SU-DHL-6 (cell line): ENCODE results near the gene TACC3.

Experiments used
- H2AFZ ChIP-seq: fragments of 200-600 bp; sonication (generic); 2 replicates; pipeline ENCODE4 v1.6.1; 2014; ENCODE audit warnings: low read depth, mild to moderate bottlenecking, moderate library complexity, mixed read lengths, antibody characterized with exemption, low read length; ENCODE audit not compliant: severe bottlenecking
- H3F3A ChIP-seq: fragments of 200-600 bp; shearing (Covaris generic); 2 replicates; pipeline ENCODE4 v1.6.0; 2016; ENCODE audit warnings: antibody characterized with exemption, mild to moderate bottlenecking; ENCODE audit not compliant: insufficient read depth
- H3K27ac ChIP-seq: fragments of 200-600 bp; sonication (generic); 2 replicates; pipeline ENCODE4 v1.5.1; 2016; ENCODE audit warnings: low read depth, mild to moderate bottlenecking, low read length, moderate library complexity, mixed read lengths
- H3K27me3 ChIP-seq: fragments of 200-600 bp; sonication (generic), shearing (Covaris generic); 2 replicates; pipeline ENCODE4 v1.6.0; 2014; ENCODE audit warnings: mild to moderate bottlenecking, low read length
- H3K36me3 ChIP-seq: fragments of 200-600 bp; sonication (generic); 2 replicates; pipeline ENCODE4 v1.6.1; 2014; ENCODE audit warnings: mild to moderate bottlenecking, low read length, mixed read lengths
- H3K4me2 ChIP-seq: fragments of 300-600, 200-600 bp; shearing (Covaris generic), sonication (generic); 2 replicates; pipeline ENCODE4 v1.6.0; 2014; ENCODE audit warnings: low read length, low read depth, mild to moderate bottlenecking; ENCODE audit not compliant: poor library complexity, severe bottlenecking
- H3K4me3 ChIP-seq: fragments of 200-600 bp; sonication (generic); 2 replicates; pipeline ENCODE4 v1.5.1; 2014; ENCODE audit warnings: antibody characterized with exemption, low read length, mild to moderate bottlenecking, mixed read lengths; ENCODE audit not compliant: insufficient read depth, poor library complexity, severe bottlenecking
- H3K79me2 ChIP-seq: fragments of 200-600 bp; sonication (generic); 2 replicates; pipeline ENCODE4 v1.6.1; 2014; ENCODE audit warnings: mild to moderate bottlenecking, low read length, moderate library complexity; ENCODE audit not compliant: insufficient read depth
- H3K9ac ChIP-seq: fragments of 200-600 bp; sonication (generic); 2 replicates; pipeline ENCODE4 v1.7.0; 2014; ENCODE audit warnings: mild to moderate bottlenecking, low read length
- H3K9me2 ChIP-seq: fragments of 200-600 bp; sonication (generic); replicated peaks from 2 replicates; pipeline ENCODE4 v1.6.1; 2014; ENCODE audit warnings: low read length; ENCODE audit not compliant: insufficient read depth
- H3K9me3 ChIP-seq: fragments of 200-600 bp; sonication (generic); 2 replicates; pipeline ENCODE4 v1.6.1; 2014; ENCODE audit warnings: low read length, mixed read lengths; ENCODE audit not compliant: insufficient read depth
- H4K20me1 ChIP-seq: fragments of 200-600 bp; sonication (generic); 2 replicates; pipeline ENCODE4 v1.6.1; 2014; ENCODE audit warnings: low read depth, mild to moderate bottlenecking, antibody characterized with exemption, low read length, moderate library complexity, mixed read lengths
- CTCF ChIP-seq: fragments of 200-600 bp; sonication (generic); IDR thresholded peaks from one replicate; pipeline ENCODE4 v1.5.1; 2017; ENCODE audit warnings: antibody characterized with exemption, mild to moderate bottlenecking, low read length, moderate library complexity; ENCODE audit not compliant: insufficient read depth, poor library complexity, severe bottlenecking
- EZH2phosphoT487 ChIP-seq: fragments of 200-600 bp; sonication (generic), shearing (Covaris generic); conservative IDR thresholded peaks from 2 replicates; pipeline ENCODE4 v1.6.1; 2018; ENCODE audit warnings: mild to moderate bottlenecking, antibody characterized with exemption, low read length, moderate library complexity, mixed read lengths

TACC3 gene

GRCh38 chr4:1746919-1747602 lies 25.7 kb downstream of the TACC3 start:
- Histone ChIP-seq H3K36me3 (no peaks in the 10 kb centered on the region), H3K4me2 (no peak overlapping the region), H3K79me2 (no peaks in the 10 kb centered on the region), H3K27me3 (no peaks in the 10 kb centered on the region), H3K9me3 (no peaks in the 10 kb centered on the region), H4K20me1 (no peaks in the 10 kb centered on the region), H3F3A (peaks cover 12% of the 10 kb centered on the region), H3K9me2 (no peaks in the 10 kb centered on the region), H2AFZ (no peak overlapping the region), H3K9ac (no peak overlapping the region), H3K27ac (no peak overlapping the region), H3K4me3 (no peak overlapping the region)
- no peak for TF ChIP-seq EZH2phosphoT487
- no peak for TF ChIP-seq CTCF

DNA sequence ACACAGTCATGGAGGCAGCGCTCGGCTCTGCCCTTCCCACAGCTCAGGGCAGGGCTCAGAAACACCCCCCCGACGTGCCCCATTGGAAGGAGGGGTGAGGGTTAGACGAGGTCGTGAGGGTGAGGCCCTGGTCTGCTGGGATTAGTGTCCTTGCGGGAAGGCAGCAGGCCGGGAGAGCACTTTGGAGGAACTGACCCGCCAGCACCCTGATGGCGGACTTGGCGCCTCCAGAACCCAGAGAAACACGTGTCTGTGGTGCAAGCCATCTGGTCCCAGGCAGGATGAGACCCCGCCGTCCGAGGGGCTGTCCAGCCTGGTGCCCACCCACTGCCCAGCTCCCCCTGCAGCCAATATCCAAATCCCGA lies 26.3 kb downstream of the TACC3 start:
- Histone ChIP-seq H3K36me3 (no peaks in the 10 kb centered on the region), H3K4me3 (no peak overlapping the region), H3K9me2 (no peaks in the 10 kb centered on the region), H3K79me2 (no peaks in the 10 kb centered on the region), H3K27me3 (no peaks in the 10 kb centered on the region), H3K9me3 (no peaks in the 10 kb centered on the region), H3K9ac (no peak overlapping the region), H3K4me2 (no peak overlapping the region), H3F3A (peaks cover 8% of the 10 kb centered on the region), H2AFZ (no peak overlapping the region), H4K20me1 (no peaks in the 10 kb centered on the region), H3K27ac (no peak overlapping the region)
- TF ChIP-seq EZH2phosphoT487 (no peak), CTCF (no peak)

DNA sequence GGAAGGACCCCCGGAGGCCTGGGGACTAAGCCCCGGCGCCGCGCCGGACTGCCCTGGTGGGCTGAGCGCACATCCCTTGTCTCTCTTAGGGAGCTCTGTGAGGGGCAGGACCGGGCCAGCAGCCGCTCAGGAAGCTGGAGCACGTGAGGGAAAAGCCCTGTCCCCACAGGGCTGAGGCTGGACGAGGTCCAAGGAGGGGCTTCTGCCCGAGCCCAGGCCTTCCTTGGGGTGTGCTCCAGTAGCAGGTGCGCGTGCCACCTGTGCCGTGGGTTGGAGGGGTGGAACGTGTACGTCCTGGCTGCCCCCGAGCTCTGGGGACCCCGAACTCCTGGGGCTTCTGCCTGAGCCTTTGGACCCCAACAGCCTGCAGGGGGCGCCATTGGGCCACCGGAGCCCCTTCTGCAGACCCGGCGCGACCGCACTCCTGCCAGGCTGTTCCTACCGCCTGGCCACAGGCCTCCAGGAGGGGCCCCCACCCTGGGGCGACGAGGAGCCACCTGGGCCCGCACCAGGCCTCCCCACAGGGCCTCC lies 27.2 kb downstream of the TACC3 start:
- Histone ChIP-seq H3K79me2 (no peaks in the 10 kb centered on the region), H2AFZ (no peak overlapping the region), H3K4me3 (no peak overlapping the region), H3K27me3 (no peaks in the 10 kb centered on the region), H3F3A (peaks cover 8% of the 10 kb centered on the region), H3K9me3 (no peaks in the 10 kb centered on the region), H3K9me2 (no peaks in the 10 kb centered on the region), H3K36me3 (no peaks in the 10 kb centered on the region), H3K9ac (no peak overlapping the region), H3K27ac (no peak overlapping the region), H3K4me2 (no peak overlapping the region), H4K20me1 (no peaks in the 10 kb centered on the region)
- peak; percentile 66 for TF ChIP-seq CTCF
- no peak for TF ChIP-seq EZH2phosphoT487
